Cardiac ventricle fibroblast (primary cell): ENCODE data around the gene MC1R. TPM values are rescaled to one million over a fixed set of nuclear protein-coding genes. Genes with fewer than 3 reads are reported as not detected.

Experiments used
- total RNA-seq: library from RNA; depleted of rRNA; stranded (reverse); fragments of >200 nt; gene quantifications from 2 replicates; pipeline ENCODE4 v1.2.3, GENCODE V29; 2015

The MC1R gene
- 4.4 and 6.1 TPM in 2 replicates for total RNA-seq

DNA sequence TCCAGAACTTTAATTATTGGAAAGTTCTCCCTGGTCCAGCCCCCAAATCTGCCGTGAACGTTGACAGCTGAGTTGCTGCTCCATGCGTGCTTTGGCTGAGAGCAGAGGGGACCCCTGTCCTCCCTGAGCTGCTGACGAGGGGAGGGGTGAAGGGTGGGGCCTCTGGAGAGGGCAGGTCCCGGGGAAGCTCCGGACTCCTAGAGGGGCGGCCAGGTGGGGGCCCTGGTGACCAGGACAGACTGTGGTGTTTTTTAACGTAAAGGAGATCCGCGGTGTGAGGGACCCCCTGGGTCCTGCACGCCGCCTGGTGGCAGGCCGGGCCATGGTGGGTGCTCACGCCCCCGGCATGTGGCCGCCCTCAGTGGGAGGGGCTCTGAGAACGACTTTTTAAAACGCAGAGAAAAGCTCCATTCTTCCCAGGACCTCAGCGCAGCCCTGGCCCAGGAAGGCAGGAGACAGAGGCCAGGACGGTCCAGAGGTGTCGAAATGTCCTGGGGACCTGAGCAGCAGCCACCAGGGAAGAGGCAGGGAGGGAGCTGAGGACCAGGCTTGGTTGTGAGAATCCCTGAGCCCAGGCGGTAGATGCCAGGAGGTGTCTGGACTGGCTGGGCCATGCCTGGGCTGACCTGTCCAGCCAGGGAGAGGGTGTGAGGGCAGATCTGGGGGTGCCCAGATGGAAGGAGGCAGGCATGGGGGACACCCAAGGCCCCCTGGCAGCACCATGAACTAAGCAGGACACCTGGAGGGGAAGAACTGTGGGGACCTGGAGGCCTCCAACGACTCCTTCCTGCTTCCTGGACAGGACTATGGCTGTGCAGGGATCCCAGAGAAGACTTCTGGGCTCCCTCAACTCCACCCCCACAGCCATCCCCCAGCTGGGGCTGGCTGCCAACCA, at the start of gene MC1R:
Gene MC1R, plus strand, starts transcription at position 410 of the 895 bp plus-strand sequence. Its CDS starts 397 bp downstream, at position 807.

GRCh38 chr16:89873109-89873971, 45.3 kb upstream of the MC1R start, which contains the start of gene TCF25:
TCF25 (plus strand) TSS chr16:89873592; CDS start chr16:89873668, 76 bp downstream.

GRCh38 chr16:89922884-89923639, 4.4 kb downstream of the MC1R start, which contains the start of gene TUBB3:
TUBB3 (plus strand) TSS chr16:89923342; CDS start chr16:89923402, 60 bp downstream.

Other genes starting within 250 kb of the MC1R start
- gene CDK10, start 232.2 kb upstream of the MC1R start, total RNA-seq: 18.8 and 19.5 TPM in 2 replicates
- 11.0 and 11.7 TPM in 2 replicates for gene SPATA2L, start 217.2 kb upstream of the MC1R start, total RNA-seq
- gene VPS9D1, start 198.0 kb upstream of the MC1R start, total RNA-seq: 7.3 and 10.5 TPM in 2 replicates
- gene ZNF276, start 197.3 kb upstream of the MC1R start, total RNA-seq: 14.7 and 19.5 TPM in 2 replicates
- gene FANCA, start 102.2 kb upstream of the MC1R start, total RNA-seq: 2.7 and 4.2 TPM in 2 replicates
- gene SPIRE2, start 90.4 kb upstream of the MC1R start, total RNA-seq: 2.3 and 4.4 TPM in 2 replicates
- gene TCF25, start 45.3 kb upstream of the MC1R start, total RNA-seq: 143 and 146 TPM in 2 replicates
- gene TUBB3, start 4.5 kb downstream of the MC1R start, total RNA-seq: 63.9 and 72.3 TPM in 2 replicates
- gene DEF8, start 29.9 kb downstream of the MC1R start, total RNA-seq: 51.6 and 64.5 TPM in 2 replicates
- not detected in 2 replicates for gene DBNDD1, start 100.6 kb downstream of the MC1R start, total RNA-seq
- gene PRDM7, start 158.5 kb downstream of the MC1R start, total RNA-seq: not detected in 2 replicates